ENCODE measurements around the gene EIPR1.
"Not testable (repeated sequence)": the region's sequence is repeated elsewhere in the genome, so short reads cannot be mapped to it uniquely, and the experiment has no call there.

Gene EIPR1

DNA sequence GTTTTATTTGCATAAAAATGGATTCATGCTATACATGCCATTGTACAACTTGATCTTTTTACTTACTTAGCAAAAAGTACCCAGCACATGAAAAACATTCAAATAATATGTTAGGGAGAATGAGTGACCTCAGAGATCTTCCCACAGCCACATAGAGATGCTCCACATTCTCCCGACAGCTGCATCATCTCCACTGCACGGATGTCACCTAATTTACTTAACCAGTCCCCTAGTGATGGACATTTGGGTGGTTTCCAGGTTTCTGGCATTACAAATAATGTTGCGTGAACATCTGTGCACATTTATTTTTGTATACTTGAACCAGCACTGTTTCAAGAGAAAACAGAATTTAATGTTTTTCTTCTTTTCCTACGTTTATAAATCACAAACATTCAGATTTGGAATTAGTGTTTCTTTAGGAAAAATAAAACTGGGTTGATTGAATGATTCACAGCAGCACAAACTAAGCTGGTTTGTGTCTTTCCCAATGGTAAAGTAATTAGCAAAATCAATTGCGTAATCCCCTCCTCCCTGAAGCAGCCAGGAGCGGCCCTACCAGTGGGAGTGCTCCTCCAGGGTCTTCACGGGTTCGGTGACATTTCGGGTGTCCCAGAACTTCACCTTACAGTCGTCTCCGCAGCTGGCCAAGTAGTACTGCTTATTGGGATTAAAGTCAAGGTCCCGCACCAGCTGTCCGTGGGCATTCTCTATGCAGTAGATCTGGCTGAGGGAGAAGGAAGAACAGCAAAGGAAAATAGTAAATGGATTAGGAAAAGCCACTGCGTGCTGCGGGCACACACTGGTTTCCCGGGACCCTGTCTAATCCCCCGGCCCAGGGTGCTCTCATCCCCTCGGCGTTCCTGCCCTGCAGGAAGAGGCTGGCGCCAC lies 183.9 kb downstream of the EIPR1 start:
- no peak for DNase-seq (ENCODE audit: low read depth in 2 of 2)

DNA sequence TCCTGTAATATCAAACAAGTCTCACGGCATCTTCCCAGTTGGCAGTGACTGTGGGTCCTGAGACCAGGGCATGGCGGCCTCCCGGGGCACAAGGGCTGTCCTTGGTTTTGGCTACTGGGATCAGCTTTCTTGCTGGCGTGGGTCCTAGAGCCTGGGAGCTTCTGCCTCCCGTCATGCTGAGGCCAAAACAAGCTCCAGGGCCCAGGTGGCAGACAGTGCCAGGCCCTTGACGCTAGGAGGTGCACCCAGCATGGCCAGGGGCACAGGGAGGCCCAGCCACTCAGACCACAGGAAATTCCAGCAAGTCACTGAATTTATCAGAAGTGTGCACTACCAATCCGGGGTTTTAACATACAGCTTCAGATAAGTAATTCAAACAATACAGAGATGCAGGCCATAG lies 184.7 kb downstream of the EIPR1 start:
- no peak for DNase-seq (ENCODE audit: low read depth in 2 of 2)

DNA sequence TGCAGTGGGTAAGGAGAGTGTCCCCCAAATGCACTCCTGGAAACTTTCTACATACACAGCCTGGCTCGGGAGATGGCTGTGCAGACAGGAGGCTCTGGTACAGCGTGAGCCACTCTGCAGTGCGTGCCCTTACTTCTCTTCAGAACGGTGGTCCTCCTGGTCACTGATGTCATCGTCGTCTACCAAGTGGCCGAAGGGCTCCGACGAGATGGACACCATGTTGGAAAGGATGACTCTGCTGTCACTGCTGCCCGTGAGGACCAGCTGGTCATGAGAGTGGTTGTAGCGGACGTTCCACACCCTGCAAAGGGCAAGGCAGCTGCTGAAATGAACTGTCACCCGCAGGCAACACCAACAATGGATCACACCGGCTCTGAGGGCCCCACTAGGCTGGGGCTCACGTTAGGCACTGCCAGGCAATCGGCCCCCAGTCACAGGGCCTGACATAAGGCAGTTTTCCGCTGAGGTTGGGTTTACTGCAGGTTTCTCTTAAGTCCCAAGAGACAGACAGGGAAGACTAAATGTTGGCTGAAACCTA lies 185.3 kb downstream of the EIPR1 start:
- no peak for DNase-seq (ENCODE audit: low read depth in 2 of 2)

DNA sequence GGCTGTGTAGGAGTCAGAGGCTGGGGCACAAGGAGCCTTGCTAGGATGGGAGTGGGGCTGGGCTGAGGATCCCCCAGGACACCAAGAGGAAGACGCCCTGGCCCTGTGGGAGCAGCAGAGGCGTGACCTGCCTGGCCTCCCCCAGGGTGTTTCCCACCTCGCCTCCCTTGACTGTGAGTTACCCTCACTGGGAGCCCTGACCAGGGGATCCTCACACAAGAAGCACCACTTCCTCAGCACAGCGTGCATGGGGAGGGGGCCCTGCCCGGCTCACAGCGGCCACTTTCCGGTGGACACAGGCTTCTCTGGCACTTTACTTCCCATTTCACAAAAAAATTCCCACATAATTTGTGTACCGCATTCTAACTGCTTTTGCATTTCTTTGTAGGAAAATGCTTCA lies 187.7 kb downstream of the EIPR1 start:
- DNase-seq (ENCODE audit: low read depth in 2 of 2): no peak

DNA sequence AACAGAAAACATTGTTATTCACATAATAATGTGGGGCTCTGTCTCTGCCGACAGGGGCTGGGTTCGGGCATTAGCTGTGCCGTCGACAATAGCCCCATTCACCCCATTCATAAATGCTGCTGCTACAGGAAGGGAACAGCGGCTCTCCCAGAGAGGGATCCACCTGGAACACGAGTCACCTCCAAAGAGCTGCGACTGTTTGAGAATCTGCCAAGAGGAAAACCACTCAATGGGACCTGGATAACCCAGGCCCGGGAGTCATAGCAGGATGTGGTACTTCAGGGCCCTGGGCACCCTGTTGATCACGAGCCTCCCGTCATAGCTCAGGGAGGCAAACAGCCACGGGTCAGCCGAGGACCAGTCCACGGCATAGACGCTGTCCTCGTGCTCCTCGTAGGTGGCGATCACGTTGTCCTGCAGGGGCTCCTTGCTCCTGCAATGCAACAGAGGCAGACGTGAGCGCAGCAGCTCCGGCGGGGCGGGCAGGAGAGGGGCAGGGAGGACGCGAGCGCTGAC lies 188.5 kb downstream of the EIPR1 start:
- DNase-seq (ENCODE audit: low read depth in 2 of 2): no peak

DNA sequence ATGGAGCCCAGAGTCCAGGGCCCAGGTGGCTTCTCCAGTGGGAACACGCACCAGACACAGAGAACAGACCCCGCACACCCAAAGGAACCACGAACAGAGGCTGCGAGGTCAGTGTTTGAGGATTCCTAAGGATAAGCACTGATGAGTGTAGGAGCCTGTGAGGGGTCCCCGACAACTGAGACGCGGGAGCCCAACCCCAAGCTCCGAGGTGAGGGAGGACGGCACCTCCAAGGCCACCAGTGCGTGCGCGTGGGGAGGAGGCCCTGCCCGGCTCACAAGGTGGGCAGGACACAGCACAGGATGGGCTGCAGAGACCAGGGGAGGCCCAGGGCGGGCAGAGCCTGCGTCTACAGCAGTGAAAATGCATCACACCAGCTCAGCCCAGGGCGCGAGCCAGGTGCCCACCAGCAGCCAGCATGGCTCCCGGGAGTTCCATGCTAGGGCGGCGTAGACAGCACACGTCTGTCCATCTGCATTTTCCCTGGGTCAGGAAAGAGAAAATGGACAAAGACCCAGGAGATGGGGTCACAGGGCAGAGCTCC lies 189.1 kb downstream of the EIPR1 start:
- no peak for DNase-seq (ENCODE audit: low read depth in 2 of 2)

DNA sequence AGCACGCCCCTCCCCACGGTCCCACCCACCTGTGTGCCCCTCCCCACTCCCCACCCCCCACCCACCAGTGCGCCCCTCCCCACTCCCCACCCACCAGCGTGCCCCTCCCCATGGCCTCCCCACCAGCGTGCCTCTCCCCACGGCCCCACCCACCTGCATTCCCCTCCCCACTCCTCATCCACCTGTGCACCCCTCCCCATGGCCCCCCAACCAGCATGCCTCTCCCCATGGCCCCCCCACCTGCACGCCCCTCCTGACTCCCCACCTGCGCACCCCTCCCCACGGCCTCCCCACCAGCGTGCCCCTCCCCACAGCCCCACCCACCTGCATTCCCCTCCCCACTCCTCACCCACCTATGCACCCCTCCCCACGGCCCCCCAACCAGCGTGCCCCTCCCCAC lies 190.2 kb downstream of the EIPR1 start:
- DNase-seq (ENCODE audit: low read depth in 2 of 2): no peak

DNA sequence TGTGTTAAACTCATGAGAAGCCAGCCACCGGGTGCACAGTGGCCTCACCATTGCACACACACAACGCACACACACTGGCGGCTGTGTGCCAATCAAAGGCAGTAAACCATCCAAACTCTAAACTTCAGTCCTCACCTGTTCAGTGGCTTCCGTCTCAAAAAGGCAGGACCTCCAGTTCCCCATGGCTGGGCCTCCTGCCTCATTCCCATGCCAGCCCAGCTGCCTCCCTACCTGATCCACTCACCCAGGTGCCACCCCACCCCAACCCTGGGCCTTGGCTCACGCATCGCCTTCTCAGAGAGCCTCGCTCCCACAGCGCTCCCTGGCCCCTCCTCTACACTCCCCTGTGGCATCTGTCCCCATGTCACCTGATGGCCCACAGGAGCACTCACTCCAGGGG lies 190.9 kb downstream of the EIPR1 start:
- DNase-seq (ENCODE audit: low read depth in 2 of 2): no peak

DNA sequence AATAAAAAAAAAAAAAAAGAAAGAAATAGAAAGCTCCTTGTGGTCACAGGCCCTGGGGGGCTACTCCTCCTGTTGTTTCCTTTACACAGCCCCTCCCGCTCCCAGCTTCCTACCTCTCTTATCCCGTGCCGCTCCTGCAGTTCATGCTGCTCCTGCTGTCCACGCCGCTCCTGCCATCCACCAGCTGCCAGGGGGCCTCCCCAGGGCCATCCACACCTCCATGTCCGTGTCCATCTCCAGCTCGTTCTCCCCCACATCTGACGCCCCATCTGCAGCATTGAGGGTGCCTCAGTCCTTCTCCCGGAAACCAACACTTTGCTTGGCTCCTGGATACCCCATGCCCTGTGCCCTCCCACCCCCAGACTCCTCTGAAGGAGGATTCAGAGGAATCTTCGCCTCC lies 191.7 kb downstream of the EIPR1 start:
- DNase-seq (ENCODE audit: low read depth in 2 of 2): no peak

DNA sequence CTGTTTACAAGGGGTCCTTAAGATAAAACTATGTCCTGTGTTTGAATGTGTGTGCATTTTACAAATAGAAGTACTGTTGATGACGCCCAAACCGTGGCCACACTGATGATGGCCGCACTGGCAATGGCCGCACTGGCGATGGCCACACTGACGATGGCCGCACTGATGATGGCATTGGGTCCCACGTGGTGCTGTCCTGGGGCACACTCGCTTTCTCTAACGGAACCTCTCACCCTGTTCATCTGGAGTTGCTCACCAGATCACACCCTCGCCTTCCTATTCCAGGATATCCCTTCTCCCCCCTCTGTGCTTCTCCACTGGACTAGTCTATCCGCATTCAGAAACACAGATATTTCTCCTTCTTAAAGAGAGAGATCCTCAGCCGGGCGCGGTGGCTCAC lies 192.4 kb downstream of the EIPR1 start:
- no peak for DNase-seq (ENCODE audit: low read depth in 2 of 2)

DNA sequence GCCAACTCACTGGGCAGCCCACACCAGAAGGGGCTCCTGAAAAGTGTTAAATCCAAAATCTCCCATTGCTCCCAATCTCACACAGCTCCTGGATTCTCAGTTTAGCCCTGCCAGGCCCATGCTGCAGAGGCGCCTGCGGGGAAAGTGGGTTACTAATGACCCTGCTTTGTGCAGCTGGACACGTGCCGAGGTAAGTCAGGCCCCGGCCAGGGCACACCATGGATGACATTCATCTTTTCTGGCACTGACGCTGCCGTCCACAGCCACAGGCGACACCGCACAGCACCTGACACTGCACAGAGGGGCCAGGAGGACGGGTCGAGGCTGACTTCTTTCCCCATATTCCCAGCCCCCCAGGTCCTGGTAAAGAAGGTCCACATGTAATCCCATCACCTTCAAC lies 193.5 kb downstream of the EIPR1 start:
- DNase-seq (ENCODE audit: low read depth in 2 of 2): no peak

DNA sequence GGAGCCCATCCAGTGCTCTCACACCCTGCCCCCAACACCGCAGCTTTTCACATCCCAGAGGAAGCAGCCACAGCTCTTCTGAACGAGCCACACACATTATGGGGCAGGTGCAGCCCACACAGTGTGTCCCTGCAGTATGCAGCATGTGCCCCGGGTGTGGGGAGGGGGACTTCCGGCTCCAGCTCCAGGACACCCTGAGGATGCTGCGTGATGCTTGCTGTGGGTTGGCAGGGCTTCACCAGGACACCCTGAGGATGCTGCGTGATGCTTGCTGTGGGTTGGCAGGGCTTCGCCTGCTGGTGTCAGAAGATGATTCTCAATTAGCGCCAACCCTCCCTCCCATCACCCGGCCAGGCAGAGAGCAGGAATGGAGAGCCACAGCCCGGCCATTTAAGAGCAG lies 193.9 kb downstream of the EIPR1 start:
- no peak for DNase-seq (ENCODE audit: low read depth in 2 of 2)

DNA sequence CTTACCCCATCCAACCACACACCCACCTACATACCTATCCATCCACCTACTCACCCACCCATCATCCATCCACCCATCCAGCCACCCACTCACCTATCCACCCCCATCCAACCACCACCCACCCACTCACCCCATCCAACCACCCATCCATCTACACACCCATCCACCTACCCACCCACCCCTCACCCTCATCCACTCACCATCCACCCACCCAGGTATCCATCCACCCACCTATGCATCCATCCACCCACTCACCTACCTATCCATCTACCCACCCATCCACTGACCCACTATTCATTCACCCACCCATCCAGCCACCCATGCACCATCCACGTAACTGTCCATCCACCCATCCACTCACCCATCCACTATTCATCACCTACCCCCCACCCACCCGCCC lies 194.8 kb downstream of the EIPR1 start:
- DNase-seq (ENCODE audit: low read depth in 2 of 2): no peak

DNA sequence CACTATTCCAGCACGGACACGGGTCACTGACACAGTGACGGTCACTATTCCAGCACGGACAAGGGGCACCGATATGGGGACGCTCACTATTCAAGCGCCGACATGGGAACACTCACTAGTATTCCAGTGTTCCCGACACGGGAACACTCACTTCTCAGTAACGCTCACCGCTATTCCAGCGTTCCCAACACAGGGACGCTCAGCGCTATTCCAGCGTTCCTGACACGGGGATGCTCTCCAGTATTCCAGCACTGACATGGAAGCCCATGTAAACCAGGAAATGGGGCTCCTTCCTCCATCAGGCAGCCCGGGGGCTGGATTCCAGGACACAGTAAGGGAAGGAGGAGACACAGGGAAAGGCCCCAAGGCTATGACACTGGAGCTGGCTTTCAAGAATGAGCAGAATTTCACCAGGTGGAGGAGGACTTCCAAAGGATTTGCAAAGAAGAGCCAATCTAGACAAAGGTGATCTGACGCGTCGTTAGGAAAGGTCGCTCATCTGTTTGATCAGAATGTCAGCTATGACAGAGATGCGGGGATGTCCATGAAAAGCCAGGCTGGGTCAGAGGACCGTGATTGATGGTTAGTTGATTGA lies 196.1 kb downstream of the EIPR1 start:
- DNase-seq (ENCODE audit: low read depth in 2 of 2): no peak

DNA sequence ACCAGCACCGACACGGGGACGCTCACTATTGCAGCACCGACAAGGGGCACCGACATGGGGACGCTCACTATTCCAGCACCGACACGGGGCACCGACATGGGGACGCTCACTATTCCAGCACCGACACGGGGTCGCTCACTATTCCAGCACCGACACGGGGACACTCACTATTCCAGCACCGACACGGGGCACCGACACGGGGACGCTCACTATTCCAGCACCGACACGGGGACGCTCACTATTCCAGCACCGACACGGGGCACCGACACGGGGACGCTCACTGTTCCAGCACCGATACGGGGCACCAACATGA lies 196.8 kb downstream of the EIPR1 start:
- DNase-seq (ENCODE audit: low read depth in 2 of 2): not testable (repeated sequence)

DNA sequence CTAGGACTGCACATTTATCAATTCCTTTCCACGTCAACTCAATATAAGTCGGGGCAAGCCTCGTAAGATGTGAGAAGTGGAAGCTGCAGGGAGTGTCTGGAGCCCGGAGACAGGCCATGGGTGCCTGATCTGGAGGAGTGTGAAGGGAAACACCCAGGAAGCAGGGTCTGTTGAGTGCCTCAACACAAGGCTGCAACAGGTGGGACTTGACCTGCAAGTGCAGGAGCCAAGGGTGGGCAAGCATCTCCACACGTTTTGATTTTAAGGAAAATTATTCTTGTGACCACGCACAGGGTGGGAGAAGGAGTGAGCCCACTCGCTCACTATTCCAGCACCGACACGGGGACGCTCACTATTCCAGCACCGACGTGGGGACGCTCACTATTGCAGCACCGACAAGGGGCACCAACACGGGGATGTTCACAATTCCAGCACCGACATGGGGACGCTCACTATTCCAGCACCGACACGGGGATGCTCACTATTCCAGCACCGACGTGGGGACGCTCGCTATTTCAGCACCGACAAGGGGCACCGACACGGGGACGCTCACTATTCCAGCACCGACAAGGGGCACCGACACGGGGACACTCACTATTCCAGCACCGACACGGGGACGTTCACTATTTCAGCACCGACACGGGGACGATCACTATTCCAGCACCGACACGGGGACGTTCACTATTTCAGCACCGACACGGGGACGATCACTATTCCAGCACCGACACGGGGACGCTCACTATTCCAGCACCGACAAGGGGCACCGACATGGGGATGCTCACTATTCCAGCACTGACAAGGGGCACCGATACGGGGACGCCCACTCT lies 197.3 kb downstream of the EIPR1 start:
- no peak for DNase-seq (ENCODE audit: low read depth in 2 of 2)

DNA sequence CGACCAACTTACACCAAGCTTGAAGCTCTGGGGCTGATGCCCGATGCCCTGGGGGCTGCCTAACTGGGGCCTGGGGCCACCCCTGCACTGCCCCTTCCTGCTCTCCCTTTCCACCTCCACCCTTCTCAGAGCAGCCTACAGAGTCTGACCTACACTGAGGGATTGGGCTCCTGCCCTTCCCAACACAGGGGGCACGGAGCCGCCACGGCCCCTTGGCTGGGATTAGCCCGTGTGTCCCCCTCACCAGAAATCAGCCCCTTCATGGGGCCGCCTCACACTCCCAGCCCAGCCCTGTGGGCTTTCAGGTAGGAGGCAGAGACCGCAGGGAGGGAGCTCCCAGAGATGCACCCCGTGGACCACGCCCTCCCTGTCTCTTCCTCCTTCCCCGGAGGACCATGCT lies 198.0 kb downstream of the EIPR1 start:
- no peak for DNase-seq (ENCODE audit: low read depth in 2 of 2)

DNA sequence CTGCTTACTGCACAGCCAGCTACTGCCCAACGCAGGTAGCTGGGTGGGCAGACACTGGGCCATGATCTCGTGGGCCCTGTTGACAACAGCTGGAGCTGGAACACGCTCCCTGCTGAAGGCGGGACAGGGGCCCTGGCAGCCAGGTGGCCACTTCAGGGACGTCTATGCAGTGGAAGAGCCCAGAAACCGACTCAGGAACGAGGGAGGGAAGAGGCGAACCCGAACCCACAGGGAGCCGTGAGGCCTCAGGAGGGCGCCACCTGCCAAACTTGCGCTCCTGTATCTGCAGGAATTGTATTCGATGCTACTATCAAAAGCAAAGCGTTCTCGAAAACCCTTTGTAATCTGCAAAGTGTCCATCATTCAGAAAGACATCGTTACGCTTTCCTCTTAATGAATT lies 198.4 kb downstream of the EIPR1 start:
- DNase-seq (ENCODE audit: low read depth in 2 of 2): peak in 1 of 2 donors; percentile 15

DNA sequence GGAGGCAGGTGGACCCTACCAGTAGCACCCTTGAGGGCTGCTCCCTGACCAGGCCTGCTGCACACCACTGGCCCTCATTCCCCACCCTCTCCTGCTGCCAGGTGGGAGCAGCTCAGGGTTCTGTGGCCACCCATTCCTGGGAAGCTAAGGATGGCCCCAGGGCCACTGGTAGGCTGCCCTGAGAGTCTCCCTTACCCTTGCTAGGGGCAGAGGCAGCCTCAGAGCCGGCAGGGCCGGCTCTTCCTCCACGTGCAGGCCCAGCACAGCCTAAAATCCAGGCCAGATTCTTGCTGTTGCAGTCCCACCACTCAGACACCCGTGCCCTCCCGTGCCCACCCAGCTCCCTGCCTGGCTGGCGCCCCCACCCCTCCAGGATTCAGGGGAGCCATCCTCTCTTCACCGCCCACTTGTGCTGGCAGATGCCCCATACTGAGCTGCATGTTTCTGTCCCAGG lies 199.0 kb downstream of the EIPR1 start:
- DNase-seq (ENCODE audit: low read depth in 2 of 2): no peak

DNA sequence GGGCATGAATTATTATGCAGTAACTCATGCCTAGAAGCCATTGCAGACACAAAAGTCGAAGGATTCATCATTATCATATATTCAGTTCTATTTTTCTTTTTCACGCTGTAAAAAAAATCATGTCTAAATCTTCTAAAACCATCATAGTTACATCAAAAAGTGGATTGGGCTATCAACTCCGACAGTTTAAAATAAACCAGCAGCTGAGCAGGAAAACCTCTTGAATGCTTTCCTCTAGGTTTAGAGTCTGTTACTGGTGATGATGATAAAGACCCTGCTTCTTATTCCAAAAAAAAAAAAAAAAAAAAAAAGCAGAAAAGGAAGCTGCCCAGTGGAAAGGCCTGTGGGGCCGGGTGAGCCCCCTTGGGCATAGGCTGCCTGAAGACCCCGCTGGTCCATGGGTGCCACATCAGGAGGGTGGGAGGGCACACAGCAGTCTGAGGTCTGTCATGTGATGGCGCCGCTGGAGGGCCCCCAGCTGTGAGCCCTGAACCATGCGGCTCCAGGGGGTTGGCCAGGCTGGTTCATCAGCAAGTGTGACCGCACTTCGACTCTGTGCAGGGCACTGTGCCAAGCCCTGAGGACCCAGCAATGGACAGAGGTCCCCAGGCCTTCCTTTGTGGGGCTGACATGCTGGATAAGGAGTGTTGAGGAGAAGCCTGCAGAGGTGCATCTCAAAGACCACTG lies 199.6 kb downstream of the EIPR1 start:
- no peak for DNase-seq (ENCODE audit: low read depth in 2 of 2)

DNA sequence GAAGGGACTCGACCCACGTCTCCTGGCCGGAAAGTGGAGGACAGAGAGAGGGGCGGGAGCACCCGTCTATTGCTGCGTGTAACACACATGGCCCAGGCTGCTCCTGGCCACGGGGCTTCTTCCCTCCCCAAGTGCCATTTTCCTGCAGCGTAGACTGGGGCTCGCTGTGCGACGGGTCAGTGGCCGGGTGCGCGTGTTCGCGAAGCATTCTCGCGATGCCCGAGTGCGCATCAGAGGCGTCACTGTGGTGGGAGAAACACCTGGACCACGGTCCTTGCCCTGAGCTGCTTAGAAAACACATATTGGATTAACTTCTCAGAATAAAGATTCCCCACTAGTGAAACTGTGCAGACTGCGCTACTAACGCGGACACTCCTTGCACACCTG lies 200.8 kb downstream of the EIPR1 start:
- DNase-seq (ENCODE audit: low read depth in 2 of 2): no peak

Data from stimulated activated CD4-positive, alpha-beta T cell treated with anti-CD3 and anti-CD28 coated beads, Interleukin-1b, Interleukin-23, amount 100 ng/mL, for 4 hours (primary cell).